ENCODE results near the gene LRP2. TPM values are rescaled to one million over a fixed set of nuclear protein-coding genes. Genes with fewer than 3 reads are reported as not detected.

Gene LRP2
- total RNA-seq, 1 donor from 2014 or later: 1.00 TPM

DNA sequence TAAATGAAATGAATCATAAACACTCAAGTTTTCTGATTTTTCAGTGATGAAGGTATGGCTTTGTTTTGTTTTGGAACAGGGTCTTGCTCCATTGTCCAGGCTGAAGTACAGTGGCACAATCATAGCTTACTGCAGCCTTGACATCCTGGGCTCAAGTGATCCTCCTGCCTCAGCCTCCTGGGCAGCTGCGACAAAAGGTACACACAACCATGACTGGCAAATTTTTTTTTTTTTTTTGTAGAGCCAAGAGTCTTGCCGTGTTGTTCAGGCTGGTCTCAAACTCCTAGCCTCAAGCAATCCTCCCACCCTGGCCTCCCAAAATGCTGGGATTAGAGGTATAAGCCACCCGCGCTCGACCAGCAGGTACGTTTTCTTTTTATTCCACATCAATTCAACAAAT, 22.5 kb upstream of the LRP2 start:
- Histone ChIP-seq H3K79me2 (ENCODE audit: insufficient read depth, low read length) (no peaks in the 10 kb centered on the region), H3K27me3 (ENCODE audit: insufficient read depth, low read length) (no peaks in the 10 kb centered on the region), H4K20me1 (ENCODE audit: insufficient read depth, low read length) (no peaks in the 10 kb centered on the region), H2AFZ (ENCODE audit: low read depth, low read length) (no peak overlapping the region), H3K9ac (ENCODE audit: low read length) (no peak overlapping the region), H3K4me1 (ENCODE audit: insufficient read depth, low read length) (no peaks in the 10 kb centered on the region), H3K4me3 (ENCODE audit: insufficient read depth, low read depth, low read length) (no peak overlapping the region), H3K36me3 (ENCODE audit: insufficient read depth, low read length) (no peaks in the 10 kb centered on the region), H3K4me2 (ENCODE audit: low read length) (no peak overlapping the region), H3K9me3 (ENCODE audit: insufficient read depth, low read depth, low read length) (no peaks in the 10 kb centered on the region), H3K27ac (ENCODE audit: low read depth, low read length) (no peak overlapping the region)
- Mint-ChIP-seq H3K27me3 (ENCODE audit: low read depth, unreplicated experiment) (peaks cover 4% of the 10 kb centered on the region), H3K36me3 (ENCODE audit: low read depth, unreplicated experiment) (no peaks in the 10 kb centered on the region), H3K4me1 (ENCODE audit: low read depth, unreplicated experiment) (no peaks in the 10 kb centered on the region), H3K4me3 (ENCODE audit: unreplicated experiment) (no peak overlapping the region), H3K27ac (ENCODE audit: unreplicated experiment) (no peak overlapping the region), H3K9me3 (ENCODE audit: unreplicated experiment) (no peaks in the 10 kb centered on the region)
- no peak for TF ChIP-seq EZH2 (IDR thresholded peaks at IDR 0.05; ENCODE audit: insufficient read depth, low read length)
- TF ChIP-seq, protein P1, sequence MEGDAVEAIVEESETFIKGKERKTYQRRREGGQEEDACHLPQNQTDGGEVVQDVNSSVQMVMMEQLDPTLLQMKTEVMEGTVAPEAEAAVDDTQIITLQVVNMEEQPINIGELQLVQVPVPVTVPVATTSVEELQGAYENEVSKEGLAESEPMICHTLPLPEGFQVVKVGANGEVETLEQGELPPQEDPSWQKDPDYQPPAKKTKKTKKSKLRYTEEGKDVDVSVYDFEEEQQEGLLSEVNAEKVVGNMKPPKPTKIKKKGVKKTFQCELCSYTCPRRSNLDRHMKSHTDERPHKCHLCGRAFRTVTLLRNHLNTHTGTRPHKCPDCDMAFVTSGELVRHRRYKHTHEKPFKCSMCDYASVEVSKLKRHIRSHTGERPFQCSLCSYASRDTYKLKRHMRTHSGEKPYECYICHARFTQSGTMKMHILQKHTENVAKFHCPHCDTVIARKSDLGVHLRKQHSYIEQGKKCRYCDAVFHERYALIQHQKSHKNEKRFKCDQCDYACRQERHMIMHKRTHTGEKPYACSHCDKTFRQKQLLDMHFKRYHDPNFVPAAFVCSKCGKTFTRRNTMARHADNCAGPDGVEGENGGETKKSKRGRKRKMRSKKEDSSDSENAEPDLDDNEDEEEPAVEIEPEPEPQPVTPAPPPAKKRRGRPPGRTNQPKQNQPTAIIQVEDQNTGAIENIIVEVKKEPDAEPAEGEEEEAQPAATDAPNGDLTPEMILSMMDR (IDR thresholded peaks at IDR 0.05; ENCODE audit: insufficient read depth, low read depth, low read length): no peak
- DNase-seq (ENCODE audit: low read depth): no peak
- FAIRE-seq: no peak

DNA sequence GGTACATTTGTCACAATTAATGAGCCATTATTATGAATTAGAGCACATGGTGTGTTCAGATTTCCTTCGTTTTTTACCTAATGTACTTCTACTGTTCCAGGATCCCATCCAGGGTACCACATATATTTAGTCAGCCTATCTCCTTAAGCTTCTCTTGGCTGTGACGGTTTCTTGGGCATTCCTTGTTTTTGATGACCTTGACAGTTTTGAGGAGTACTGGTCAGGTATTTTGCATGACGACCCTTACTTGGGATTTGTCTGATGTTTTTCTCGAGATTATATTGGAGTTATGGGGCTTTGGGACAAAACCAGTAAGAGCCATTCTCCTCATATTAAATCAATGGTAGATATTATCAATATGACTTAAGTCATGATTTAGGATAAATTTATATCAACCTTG, 10.2 kb upstream of the LRP2 start:
- FAIRE-seq (no peak), DNase-seq (ENCODE audit: low read depth) (no peak)
- Histone ChIP-seq H2AFZ (ENCODE audit: low read depth, low read length) (no peak overlapping the region), H3K4me3 (ENCODE audit: insufficient read depth, low read depth, low read length) (no peak overlapping the region), H4K20me1 (ENCODE audit: insufficient read depth, low read length) (no peaks in the 10 kb centered on the region), H3K4me2 (ENCODE audit: low read length) (no peak overlapping the region), H3K27me3 (ENCODE audit: insufficient read depth, low read length) (no peaks in the 10 kb centered on the region), H3K27ac (ENCODE audit: low read depth, low read length) (no peak overlapping the region), H3K9ac (ENCODE audit: low read length) (no peak overlapping the region), H3K36me3 (ENCODE audit: insufficient read depth, low read length) (no peaks in the 10 kb centered on the region), H3K79me2 (ENCODE audit: insufficient read depth, low read length) (no peaks in the 10 kb centered on the region), H3K4me1 (ENCODE audit: insufficient read depth, low read length) (no peaks in the 10 kb centered on the region), H3K9me3 (ENCODE audit: insufficient read depth, low read depth, low read length) (no peaks in the 10 kb centered on the region)
- no peak overlapping the region for H3K27ac Mint-ChIP-seq (ENCODE audit: unreplicated experiment)
- no peak for TF ChIP-seq EZH2 (IDR thresholded peaks at IDR 0.05; ENCODE audit: insufficient read depth, low read length)
- TF ChIP-seq, protein P1 (IDR thresholded peaks at IDR 0.05; ENCODE audit: insufficient read depth, low read depth, low read length): no peak
- H3K4me1 Mint-ChIP-seq (ENCODE audit: low read depth, unreplicated experiment): no peaks in the 10 kb centered on the region
- no peaks in the 10 kb centered on the region for H3K36me3 Mint-ChIP-seq (ENCODE audit: low read depth, unreplicated experiment)
- H3K4me3 Mint-ChIP-seq (ENCODE audit: unreplicated experiment): no peak overlapping the region
- H3K27me3 Mint-ChIP-seq (ENCODE audit: low read depth, unreplicated experiment): peaks cover 9% of the 10 kb centered on the region
- H3K9me3 Mint-ChIP-seq (ENCODE audit: unreplicated experiment): no peaks in the 10 kb centered on the region

DNA sequence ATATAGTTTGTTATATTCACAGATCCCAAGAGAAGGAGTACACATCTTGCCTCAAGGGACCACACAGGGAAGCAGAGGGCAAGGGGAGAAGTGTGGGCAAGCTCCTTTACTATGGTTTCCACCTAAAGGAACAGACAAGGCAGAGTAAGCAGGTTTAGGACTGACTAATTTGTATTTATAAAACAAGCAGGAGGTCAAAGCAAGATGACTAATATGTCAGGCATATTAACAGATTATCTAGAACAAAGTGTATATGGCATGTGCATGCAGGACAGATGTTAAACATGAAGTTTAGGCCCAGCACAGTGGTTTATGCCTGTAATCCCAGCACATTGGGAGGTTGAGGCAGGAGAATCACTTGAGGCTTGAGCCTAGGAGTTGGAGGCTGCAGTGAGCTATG, 3.7 kb upstream of the LRP2 start:
- no peak overlapping the region for H3K4me3 Mint-ChIP-seq (ENCODE audit: unreplicated experiment)
- H3K9ac ChIP-seq (ENCODE audit: low read length): no peak overlapping the region
- H3K36me3 Mint-ChIP-seq (ENCODE audit: low read depth, unreplicated experiment): no peaks in the 10 kb centered on the region
- FAIRE-seq: no peak
- no peak overlapping the region for H3K27ac ChIP-seq (ENCODE audit: low read depth, low read length)
- H3K27ac Mint-ChIP-seq (ENCODE audit: unreplicated experiment): no peak overlapping the region
- H3K36me3 ChIP-seq (ENCODE audit: insufficient read depth, low read length): no peaks in the 10 kb centered on the region
- TF ChIP-seq, protein P1 (IDR thresholded peaks at IDR 0.05; ENCODE audit: insufficient read depth, low read depth, low read length): no peak
- no peak for TF ChIP-seq EZH2 (IDR thresholded peaks at IDR 0.05; ENCODE audit: insufficient read depth, low read length)
- no peak overlapping the region for H2AFZ ChIP-seq (ENCODE audit: low read depth, low read length)
- peaks cover 34% of the 10 kb centered on the region for H3K27me3 Mint-ChIP-seq (ENCODE audit: low read depth, unreplicated experiment)
- H3K4me1 ChIP-seq (ENCODE audit: insufficient read depth, low read length): peaks cover 33% of the 10 kb centered on the region
- H4K20me1 ChIP-seq (ENCODE audit: insufficient read depth, low read length): no peaks in the 10 kb centered on the region
- H3K4me1 Mint-ChIP-seq (ENCODE audit: low read depth, unreplicated experiment): peaks cover 6% of the 10 kb centered on the region
- H3K79me2 ChIP-seq (ENCODE audit: insufficient read depth, low read length): no peaks in the 10 kb centered on the region
- H3K9me3 Mint-ChIP-seq (ENCODE audit: unreplicated experiment): no peaks in the 10 kb centered on the region
- no peak overlapping the region for H3K4me2 ChIP-seq (ENCODE audit: low read length)
- H3K9me3 ChIP-seq (ENCODE audit: insufficient read depth, low read depth, low read length): no peaks in the 10 kb centered on the region
- DNase-seq (ENCODE audit: low read depth): no peak
- no peak overlapping the region for H3K4me3 ChIP-seq (ENCODE audit: insufficient read depth, low read depth, low read length)
- peaks cover 35% of the 10 kb centered on the region for H3K27me3 ChIP-seq (ENCODE audit: insufficient read depth, low read length)

Data from astrocyte (in vitro differentiated cells and primary cell).